ENCODE results near the gene ZNF480.

DNA sequence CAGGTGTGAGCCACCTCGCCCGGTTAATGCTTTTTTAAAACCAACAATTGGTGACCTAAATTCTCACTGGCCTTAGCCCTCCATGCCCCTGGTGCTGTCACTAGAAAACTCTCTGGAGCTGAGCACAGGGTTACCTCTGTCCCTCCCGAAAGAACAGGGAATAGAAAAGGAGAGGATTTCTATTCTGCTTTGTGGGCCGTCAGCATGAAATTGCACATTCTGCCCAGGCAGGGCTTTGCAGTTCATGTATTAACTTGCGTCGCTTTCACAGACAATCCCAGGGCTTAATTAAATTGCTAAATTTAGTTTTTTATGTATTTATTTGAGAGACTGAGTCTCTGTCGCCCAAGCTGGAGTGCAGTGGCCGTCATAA is 583 bp upstream of the ZNF480 start:
- TF ChIP-seq, protein P1, sequence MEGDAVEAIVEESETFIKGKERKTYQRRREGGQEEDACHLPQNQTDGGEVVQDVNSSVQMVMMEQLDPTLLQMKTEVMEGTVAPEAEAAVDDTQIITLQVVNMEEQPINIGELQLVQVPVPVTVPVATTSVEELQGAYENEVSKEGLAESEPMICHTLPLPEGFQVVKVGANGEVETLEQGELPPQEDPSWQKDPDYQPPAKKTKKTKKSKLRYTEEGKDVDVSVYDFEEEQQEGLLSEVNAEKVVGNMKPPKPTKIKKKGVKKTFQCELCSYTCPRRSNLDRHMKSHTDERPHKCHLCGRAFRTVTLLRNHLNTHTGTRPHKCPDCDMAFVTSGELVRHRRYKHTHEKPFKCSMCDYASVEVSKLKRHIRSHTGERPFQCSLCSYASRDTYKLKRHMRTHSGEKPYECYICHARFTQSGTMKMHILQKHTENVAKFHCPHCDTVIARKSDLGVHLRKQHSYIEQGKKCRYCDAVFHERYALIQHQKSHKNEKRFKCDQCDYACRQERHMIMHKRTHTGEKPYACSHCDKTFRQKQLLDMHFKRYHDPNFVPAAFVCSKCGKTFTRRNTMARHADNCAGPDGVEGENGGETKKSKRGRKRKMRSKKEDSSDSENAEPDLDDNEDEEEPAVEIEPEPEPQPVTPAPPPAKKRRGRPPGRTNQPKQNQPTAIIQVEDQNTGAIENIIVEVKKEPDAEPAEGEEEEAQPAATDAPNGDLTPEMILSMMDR (conservative IDR thresholded peaks at IDR 0.05; ENCODE audit: low read depth, low read length): no peak
- TF ChIP-seq EZH2 (IDR thresholded peaks at IDR 0.05; ENCODE audit: low read length, unreplicated experiment): no peak
- no peak for TF ChIP-seq EZH2phosphoT487 (IDR thresholded peaks at IDR 0.05; ENCODE audit: borderline replicate concordance, low read length)

Measured in PC-3 (cell line).